WI38 (cell line): ENCODE results near the gene DGKQ.

Source experiments
- H3K4me3 ChIP-seq: 2 replicates; pipeline ENCODE4 v1.5.1; 2011; ENCODE audit warnings: low read depth, mild to moderate bottlenecking, control low read depth, low read length
- CTCF ChIP-seq: IDR thresholded peaks from 2 replicates; pipeline ENCODE4 v1.5.1; 2012; ENCODE audit warnings: low read depth, mild to moderate bottlenecking, control low read depth, low read length

Gene DGKQ

GRCh38 chr4:959338-960139, 13.8 kb downstream of the DGKQ start:
- H3K4me3 ChIP-seq = no peak overlapping the region
- no peak for TF ChIP-seq CTCF

GRCh38 chr4:958696-959337, 14.6 kb downstream of the DGKQ start:
- no peak for TF ChIP-seq CTCF

GRCh38 chr4:958314-958665, 15.1 kb downstream of the DGKQ start:
- no peak overlapping the region for H3K4me3 ChIP-seq
- no peak for TF ChIP-seq CTCF

More at GRCh38 chr4:958696-959337, 14.6 kb downstream of the DGKQ start:
- H3K4me3 ChIP-seq = no peak overlapping the region

- no peak overlapping the region for H3K4me3 ChIP-seq
- no peak for TF ChIP-seq CTCF
These were observed 15.6 kb downstream of the DGKQ start for GRCh38 chr4:957581-958313.

GRCh38 chr4:957231-957580, 16.2 kb downstream of the DGKQ start:
- no peak overlapping the region for H3K4me3 ChIP-seq
- TF ChIP-seq CTCF = no peak

GRCh38 chr4:956531-957230, 16.7 kb downstream of the DGKQ start:
- no peak overlapping the region for H3K4me3 ChIP-seq
- no peak for TF ChIP-seq CTCF
